GM19468 (cell line): Measurements from ENCODE around the gene METTL22.

Source experiments
- ATAC-seq: cut with Tn5 transposase; IDR thresholded peaks from one replicate; pipeline ENCODE4 v1.9.1; 2021; ENCODE audit warnings: mild to moderate bottlenecking, moderate library complexity, moderate number of reproducible peaks; ENCODE audit not compliant: unreplicated experiment; ENCODE audit errors: extremely low read depth

The METTL22 gene

GRCh38 chr16:8663192-8664089, 41.9 kb downstream of the METTL22 start:
- no peak for ATAC-seq

- ATAC-seq, result no peak
Observed at GRCh38 chr16:8665529-8665928, 44.0 kb downstream of the METTL22 start.

- ATAC-seq, result no peak
Observed at GRCh38 chr16:8667492-8667891, 46.0 kb downstream of the METTL22 start.

DNA sequence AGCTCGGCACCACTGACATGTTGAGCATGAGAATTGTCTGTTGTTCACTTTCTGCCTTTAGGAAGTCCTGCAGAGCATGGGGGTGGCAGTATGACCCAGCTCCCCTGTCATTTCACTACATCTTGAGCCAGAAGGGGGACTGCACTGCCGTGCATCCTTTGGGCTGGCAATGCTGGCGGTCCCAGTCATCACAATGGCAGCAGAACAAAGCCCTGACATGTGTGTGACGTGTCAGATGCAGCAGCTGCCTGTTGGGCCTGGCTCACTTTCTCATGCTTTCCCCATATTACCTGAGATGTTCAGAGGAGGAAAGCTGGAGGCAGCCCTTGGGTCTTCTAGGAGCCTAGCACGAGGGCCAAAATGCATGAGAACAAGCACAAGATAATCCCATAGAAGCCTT, 46.6 kb downstream of the METTL22 start:
- ATAC-seq, result no peak

GRCh38 chr16:8669481-8669880, 48.0 kb downstream of the METTL22 start:
- ATAC-seq, result no peak

DNA sequence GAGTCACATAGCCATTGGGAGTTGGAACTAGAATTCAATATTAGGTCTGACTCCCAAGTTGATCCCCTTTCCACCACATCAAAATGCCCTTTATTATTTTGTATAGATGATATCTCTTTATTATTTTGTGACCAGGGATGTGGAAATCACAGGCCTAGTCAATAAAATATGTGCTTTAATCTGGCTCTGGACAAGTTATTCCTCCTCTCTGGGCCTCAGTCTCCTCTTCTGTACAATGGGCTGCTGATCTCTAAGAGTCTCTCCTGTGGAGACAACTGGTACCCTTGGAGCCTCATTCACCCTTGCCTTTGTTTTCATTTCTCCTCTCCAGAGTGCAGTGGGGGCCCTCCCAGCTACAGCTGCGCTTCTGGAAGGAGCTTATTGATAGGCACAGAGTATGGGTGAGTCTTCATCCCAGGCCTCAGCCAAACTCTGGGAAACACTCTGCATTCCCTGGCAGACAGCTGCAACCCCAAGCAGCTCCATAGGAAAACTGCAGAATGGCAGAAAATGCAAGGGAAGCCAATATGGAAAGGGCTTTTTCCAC, 48.6 kb downstream of the METTL22 start:
- no peak for ATAC-seq

DNA sequence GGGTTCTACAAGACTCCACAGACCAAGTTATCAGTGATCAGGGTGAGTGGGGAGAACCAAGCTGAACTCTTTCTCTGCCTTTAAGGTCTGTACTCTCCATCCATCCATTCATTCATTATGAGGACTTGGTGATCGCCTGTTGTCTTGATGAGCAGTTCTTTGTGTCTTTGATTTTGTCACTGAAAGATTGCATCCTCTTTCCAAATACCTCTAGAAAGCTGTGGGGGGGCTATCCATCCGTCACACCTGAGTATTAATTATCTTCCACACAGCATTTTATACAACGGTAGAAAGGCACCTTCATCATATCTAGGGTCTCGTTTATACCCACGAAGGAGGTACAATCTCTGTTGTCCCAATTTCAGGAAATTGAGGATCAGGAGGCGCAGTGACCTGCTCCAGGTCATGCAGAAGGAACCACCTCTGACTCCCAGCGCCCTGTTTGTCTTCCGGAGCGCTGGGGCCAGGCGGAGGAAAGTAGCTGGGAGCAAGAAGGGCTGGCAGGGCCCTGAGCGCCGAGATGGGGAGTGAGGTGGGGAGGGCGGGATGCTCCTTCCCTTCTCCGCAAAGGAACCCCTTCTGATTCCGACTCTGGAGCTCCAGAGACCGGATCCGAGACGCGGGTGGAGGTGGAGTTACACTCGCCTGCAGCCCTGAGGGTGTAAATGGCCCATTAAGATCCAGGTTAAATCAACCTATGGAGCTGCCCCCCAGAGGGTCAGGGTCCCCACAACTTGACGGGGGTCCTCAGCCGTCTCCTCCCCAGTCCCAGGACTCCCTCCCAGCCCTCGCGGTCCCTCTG, 52.3 kb downstream of the METTL22 start:
- peak; percentile 12 for ATAC-seq

DNA sequence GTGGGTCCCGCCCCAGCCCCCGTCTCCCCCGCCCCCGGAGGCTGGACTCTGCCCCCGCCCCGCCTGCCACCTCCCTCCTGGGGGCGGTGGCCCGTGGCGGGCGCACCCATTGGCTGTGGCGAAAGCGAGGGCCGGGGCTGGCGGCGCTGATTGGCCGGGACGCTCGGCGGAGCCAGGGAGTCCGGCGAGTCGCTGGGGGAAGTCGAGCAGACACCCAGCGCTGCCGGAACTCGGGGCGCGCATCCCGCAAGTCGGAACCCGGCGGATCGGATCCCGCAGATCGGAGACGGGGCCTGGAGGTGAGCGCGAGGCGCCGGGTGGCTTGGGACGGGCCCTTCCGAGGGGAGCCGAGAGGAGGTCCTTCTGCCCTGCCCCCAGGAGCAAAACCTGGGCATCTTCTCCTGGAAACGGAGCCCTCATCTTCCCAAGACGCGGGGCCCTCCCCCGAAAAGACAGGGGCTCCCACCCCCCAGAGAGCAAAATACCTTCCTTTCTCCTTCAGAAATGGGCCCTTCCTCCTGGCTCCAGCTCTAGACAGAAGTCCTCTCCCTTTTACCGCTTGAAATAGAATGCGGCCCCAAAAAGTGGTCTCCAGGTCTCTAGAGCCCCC, 53.0 kb downstream of the METTL22 start, which contains the start of gene ABAT:
ABAT (plus strand) TSS at position 205 of the 610 bp plus-strand sequence. CDS start 61,123 bp downstream, outside the sequence.
- peak; percentile 100 for ATAC-seq

- ATAC-seq, result no peak
Observed at GRCh38 chr16:8675183-8676159, 54.0 kb downstream of the METTL22 start.

DNA sequence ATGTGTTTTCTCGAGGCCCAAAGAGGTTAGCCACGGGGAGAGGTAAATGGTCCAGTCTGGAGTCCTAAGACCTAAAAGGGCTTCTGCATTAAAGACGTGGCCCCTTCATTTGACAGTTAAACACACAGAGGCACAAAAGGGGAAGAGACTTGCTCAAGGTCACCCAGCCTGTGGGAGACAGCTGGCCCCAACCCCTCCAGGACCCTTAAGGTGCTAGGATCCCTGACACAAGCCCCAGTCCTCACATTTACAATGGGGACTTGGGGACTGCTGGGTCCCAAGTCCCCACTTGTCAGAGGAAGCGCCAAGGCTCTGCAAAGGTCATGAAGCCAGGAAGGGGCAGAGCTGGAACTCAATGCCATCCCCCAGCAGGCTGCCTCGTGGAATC, 54.7 kb downstream of the METTL22 start:
- no peak for ATAC-seq

DNA sequence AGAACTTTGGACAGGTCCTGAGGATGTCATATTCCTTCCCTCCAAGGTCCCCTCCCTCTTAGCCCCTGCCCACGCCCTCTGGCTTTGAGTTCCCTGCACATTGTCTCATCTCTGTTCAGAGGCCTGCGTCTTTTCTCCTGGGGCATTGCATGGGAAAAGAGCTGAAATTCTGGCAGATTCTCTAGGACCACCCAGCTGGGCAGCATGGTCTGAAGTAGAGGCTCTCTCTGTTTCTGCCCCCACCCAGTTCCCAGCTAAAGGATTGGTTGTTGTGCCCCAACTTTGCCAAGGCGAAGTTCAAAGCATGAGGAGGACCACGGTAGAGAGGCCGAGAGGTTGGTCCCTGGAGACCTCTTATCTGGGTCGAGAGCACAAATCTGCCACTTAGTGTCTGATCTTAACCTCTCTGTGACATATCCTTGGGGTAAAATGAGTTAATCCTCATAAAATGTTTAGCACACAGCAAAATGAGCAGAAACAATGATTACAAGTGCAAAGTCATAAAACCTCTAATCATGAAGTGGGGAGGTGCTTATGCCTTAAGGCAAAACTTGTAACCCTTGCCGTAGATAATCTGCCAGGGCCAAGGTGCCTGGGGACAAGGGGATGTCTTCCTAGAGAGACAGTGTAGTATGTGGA, 55.4 kb downstream of the METTL22 start:
- ATAC-seq, result no peak

DNA sequence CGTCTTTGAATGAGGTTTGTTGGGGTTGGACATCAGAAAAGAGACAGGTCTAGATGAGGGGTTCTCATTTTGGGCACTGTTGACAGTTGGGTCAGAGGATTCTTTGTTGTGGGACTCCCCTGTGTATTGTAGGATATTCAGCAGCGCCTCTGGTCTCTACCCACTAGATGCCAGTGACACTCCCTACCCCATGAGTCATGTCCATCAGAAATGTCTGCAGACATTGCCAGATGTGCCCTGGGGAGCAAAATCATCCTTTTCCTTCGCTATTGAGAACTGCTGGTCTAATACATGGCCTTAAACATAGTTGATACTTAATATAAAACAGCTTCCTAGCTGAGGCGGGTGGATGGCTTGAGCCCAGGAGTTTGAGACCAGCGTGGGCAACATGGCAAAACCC, 56.0 kb downstream of the METTL22 start:
- no peak for ATAC-seq

GRCh38 chr16:8678068-8678927, 56.8 kb downstream of the METTL22 start:
- ATAC-seq, result no peak

- ATAC-seq, result no peak
Observed at GRCh38 chr16:8679151-8679550, 57.7 kb downstream of the METTL22 start.

GRCh38 chr16:8682551-8683259, 61.2 kb downstream of the METTL22 start:
- no peak for ATAC-seq

DNA sequence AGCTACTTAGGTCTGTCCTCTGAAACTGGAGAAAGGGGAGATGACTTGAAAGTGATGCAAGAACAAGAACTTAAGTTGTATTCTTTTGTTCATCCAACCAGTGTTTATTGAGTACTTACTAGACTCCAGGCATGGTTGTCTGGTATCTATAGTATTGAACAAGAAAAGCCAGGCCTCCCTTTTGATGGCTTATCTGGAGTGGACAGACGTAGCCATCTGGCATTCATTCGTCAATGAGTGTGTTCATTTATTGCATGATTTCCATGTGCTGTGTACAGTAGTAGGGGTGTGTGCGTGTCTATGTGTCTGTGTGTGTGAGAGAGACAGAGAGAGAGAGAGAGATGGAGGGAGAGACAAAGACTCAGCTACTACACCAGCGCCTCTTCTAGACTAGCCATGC, 62.1 kb downstream of the METTL22 start:
- no peak for ATAC-seq

GRCh38 chr16:8685617-8686016, 64.1 kb downstream of the METTL22 start:
- no peak for ATAC-seq
